ENCODE data around the gene AMD1.
"Not testable (repeated sequence)": the region's sequence is repeated elsewhere in the genome, so short reads cannot be mapped to it uniquely, and the experiment has no call there.

Gene AMD1

DNA sequence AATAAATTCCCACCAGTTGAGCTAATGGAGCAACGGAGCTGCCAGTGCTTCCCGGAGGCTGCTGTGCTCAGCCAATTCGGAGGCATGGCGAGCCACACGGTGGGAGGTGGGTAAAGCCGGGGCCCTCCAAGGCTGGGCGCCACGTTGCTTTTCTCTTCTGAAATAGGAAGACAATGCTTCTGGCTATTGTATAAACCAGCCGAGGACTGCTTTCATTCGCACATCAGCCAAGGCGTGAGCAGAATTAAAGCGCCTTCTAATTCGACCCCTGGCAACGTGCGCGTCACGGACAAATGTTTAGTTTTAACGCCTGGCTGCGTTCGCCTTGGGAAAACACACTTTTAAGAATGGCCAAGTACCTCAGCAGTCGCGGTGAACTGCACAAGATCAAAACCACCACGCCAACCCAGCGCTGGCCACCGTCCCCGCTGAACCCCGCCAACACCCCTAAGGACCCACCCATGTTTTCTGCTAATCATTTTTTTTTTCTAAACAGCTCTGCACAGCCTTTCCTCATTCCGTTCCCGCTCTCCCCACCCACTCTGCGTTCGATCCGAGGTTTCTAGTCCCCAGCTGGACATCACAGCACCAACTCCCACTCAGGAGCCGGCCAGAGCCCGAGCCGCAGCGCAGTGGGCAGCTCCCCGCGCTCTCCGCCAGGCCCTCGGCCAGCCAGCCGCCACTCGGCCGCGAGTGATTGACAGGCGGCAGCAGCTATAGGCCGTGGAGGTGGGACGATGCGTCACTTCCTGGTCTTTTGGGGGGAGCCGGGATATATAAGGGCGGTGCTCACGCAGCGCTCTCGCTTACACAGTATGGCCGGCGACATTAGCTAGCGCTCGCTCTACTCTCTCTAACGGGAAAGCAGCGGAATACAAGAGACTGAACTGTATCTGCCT is at the start of gene AMD1:
TSS of gene AMD1 (plus strand) at position 805 of the 899 bp plus-strand sequence. CDS start 321 bp downstream, outside the sequence.
- DNase-seq (ENCODE audit: low read depth), result peak; percentile 90

DNA sequence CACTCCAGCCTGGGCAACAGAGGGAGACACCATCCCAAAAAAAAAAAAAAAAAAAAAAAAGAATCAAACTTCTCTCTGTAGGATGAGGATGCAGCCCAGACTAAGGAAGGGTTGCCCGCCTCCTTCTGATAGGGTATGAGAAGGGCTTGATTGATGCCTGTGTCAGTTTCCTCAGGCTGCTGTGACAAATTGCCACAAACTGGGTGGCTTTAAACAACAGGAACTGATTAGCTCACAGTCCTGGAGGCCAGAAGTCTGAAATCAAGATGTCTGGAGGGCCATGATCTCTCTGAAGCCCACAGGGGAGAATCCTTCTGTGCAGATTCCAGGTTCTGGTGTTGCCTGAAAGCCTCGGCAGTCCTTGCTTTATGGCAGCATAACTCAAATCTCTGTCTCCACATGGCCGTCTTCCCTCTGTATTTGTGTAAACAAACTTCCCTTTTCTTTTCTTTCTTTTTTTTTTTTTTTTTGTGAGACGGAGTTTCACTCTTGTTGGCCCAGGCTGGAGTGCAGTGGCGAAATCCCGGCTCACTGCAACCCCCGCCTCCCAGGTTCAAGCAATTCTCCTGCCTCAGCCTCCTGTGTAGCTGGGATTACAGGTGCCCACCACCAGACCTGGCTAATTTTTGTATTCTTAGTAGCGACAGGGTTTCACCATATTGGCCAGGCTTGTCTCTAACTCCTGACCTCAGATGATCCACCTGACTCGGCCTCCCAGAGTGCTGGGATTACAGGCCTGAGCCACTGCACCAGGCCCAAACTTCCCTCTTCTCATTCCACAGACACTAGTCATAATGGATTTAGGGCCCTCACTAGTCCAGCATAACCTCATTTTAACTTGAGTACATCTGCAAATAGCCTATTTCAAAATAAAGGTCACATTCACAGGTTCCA is 48.1 kb upstream of the AMD1 start:
- no peak for DNase-seq (ENCODE audit: low read depth)

DNA sequence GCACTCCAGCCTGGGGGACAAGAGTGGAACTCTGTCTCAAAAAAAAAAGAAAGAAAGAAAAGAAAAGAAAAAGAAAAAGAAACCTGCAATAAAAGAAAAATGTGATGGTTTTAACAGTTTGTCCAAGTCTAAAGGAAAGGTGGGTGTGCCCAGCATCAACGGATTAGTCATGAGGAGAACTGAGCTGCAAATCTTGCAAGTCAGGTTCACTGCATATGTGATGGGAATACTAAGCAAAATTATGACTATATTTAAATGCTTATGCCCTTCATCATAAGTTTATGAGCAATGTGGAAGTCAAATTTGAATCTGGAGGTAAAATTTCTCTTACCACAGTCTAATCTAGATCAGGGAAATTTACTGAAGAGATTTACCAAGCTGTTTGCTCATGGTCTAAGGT is 46.2 kb upstream of the AMD1 start:
- no peak for DNase-seq (ENCODE audit: low read depth)

DNA sequence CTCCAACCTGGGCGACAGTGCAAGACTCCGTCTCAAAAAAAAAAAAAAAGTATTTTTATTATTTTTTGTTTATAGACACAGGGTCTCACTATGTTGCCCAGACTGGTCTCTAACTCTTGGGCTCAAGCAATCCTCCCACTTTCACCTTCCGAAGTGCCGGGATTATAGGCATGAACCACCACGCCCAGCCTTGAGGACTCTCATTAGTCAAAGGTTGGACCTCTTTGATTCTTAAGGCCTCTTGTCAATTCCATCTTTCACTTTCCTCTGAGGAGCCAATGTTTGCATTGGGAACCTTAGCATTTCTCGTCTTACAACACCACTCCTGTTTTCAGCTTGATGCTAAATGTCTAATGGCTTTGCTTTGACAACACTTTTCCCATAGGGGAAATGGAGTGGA is 43.2 kb upstream of the AMD1 start:
- DNase-seq (ENCODE audit: low read depth), result no peak

DNA sequence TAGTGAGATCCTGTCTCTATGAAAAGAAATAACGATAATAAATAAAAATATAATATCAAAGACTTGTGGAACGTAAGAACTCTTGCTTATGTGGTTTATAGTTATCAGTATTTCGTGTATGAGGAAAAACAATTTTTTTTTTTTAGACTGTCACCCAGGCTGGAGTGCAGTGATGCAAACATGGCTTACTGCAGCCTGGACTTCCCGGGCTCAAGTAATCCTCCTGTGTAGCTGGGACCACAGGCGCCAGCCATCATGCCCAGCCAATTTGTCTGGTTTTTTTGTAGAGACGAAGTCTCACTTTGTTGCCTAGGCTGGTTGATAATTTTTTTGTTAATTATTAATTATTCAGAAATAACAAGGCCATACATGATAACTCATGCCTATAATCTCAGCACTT is 40.8 kb upstream of the AMD1 start:
- no peak for DNase-seq (ENCODE audit: low read depth)

DNA sequence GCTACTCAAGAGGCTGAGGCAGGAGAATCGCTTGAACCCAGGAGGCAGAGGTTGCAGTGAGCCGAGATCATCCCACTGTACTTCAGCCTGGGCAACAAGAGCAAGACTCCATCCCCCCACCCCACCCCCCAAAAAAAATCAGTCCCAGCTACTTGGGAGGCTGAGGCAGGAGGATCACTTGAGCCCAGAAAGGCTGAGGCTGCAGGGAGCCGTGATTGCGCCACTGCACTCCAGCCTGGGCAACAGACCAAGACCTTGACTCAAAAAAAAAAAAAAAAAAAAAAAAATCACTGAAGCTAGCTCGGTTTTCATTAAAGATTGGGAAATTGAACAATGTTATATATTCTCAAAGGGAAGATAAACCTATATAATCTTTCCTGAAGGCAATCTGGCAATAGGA is 38.8 kb upstream of the AMD1 start:
- DNase-seq (ENCODE audit: low read depth), result not testable (repeated sequence)

DNA sequence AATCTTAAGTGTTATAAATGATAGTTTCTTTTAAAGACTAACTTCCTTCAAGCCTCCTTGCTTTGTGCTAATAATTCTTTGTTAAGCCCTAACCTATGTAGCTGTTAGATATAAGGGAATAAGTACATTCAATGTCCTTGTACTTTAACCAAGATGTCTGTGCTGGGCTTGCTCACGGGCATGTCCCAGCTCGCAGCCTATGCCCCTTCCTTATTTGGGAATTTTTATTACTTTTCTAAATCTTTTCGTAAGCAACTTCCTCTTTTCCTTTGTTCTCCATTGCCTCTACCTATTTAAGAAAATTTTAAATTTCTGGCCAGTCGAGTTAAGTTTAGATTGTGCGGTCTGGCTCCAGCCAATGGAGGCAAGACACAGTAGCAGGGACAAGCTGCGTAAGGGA is 33.3 kb upstream of the AMD1 start:
- no peak for DNase-seq (ENCODE audit: low read depth)

DNA sequence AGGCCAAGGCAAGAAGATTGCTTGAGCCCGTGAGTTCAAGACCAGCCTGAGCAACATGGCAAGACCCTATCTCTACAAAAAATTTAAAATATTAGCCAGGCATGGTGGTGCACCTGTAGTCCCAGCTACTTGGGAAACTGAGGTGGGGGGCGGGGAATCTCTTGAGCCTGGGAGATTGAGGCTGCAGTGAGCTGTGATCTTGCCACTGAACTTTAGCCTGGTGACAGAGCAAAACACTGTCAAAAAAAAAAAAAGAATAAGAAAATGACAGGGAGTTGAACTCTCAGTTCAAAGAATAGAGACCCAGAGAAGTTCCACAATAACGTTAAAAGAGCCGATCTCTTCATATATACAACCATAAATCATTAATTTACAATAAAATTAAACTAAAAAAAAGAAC is 24.8 kb upstream of the AMD1 start:
- no peak for DNase-seq (ENCODE audit: low read depth)

DNA sequence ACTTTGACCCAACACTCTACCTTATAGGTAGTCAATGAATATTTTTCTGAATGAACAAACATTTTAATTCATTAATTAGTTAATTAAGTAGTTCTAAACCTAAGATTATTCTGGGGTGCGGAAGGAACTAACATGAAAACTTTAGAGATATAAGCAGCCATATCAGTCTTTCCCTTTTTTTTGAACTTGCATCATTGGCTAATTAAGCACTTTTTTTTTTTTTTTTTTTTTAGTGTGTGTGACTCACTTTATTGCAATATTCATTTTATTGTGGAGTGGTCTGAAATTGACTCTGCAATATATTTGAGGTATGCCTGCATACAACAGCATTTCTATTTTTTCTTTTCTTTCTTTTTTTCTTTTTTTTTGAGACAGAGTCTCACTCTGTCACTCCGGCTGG is 21.8 kb upstream of the AMD1 start:
- no peak for DNase-seq (ENCODE audit: low read depth)

DNA sequence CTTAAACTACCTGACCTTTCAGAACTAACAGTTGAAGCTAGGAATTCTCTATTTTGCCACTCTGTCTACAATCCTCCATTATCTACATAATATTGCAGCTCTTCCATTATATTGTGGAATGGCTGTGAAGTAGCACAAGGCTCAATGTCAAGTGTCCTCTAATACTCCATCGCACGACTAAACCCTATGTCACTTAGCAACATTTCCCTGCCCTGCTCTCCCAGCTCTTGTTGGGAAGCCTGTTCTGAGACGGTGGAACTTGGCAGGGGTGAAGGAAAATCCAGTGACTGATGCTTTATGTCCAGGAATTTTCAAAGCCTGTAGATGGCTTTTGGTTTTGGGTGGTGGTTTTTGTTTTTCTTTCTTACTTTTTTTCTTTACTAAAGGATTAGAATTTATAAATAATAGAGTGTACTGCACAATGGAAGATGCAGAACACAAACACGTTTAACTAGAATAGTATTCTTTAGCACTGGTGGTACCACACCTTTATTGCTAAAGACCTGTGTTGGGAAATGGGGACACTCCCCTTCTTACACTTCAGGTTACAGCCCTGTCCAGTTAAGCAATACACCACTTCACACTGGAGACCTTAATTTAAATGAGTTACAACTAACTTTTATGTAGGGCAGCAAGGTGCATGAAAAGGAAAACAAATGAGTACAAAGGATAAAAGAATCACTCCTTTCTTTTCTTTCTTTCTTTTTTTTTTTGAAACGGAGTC is 20.7 kb upstream of the AMD1 start:
- DNase-seq (ENCODE audit: low read depth), result no peak

DNA sequence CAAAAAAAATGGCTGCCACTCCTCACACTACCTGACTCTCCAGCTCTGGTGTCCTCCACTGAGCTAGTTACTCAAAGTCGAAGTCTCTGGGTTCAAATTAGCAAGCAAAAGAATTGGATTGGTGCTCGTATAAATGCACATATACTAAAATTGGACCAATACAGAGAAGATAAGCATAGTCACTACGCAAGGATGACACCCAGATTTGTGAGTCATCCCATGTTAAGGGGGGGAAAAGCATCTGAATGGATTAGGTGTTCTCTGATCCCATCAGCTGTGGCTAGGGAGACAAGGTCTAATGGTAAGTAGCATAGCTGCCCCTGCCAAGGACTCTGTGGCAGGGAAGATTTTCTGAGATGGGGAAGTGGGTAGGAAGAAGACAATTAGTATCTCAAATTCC is 18.3 kb upstream of the AMD1 start:
- no peak for DNase-seq (ENCODE audit: low read depth)

DNA sequence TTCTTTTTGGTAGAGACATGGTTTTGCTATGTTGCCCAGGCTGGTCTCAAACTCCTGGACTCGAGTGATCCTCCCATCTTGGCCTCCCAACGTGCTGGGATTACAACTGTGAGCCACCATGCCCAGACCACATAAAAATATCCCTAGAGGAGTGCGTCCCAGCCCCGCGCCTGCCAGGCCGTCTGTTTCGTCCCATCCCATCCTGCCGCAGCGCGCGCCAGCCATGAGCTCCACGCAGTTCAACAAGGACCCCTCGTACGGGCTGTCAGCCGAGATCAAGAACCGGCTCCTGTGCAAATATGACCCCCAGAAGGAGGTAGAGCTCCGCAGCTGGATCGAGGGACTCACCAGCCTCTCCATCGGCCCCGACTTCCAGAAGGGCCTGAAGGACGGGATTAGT is 16.6 kb upstream of the AMD1 start:
- DNase-seq (ENCODE audit: low read depth), result no peak

DNA sequence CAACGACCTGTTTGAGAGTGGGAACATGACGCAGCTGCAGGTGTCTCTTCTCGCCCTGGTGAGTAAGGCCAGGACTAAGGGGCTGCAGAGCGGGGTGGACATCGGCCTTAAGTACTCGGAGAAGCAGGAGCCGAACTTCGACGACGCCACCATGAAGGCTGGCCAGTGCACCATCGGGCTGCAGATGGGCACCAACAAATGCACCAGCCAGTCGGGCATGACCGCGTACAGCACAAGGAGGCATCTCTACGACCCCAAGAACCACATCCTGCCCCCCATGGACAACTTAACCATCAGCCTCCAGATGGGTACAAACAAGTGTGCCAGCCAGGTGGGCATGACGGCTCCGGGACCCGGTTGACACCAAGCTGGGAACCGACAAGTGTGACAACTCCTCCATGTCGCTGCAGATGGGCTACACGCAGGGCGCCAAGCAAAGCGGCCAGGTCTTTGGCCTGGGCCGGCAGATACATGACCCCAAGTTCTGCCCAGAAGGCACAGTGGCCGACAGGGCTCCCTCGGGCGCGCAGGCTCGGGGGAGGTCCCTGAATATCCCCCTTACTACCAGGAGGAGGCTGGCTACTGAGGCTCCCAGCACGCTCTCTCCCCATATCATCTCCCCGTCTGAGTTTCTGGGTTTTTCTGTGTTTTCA is 15.9 kb upstream of the AMD1 start:
- DNase-seq (ENCODE audit: low read depth), result no peak

DNA sequence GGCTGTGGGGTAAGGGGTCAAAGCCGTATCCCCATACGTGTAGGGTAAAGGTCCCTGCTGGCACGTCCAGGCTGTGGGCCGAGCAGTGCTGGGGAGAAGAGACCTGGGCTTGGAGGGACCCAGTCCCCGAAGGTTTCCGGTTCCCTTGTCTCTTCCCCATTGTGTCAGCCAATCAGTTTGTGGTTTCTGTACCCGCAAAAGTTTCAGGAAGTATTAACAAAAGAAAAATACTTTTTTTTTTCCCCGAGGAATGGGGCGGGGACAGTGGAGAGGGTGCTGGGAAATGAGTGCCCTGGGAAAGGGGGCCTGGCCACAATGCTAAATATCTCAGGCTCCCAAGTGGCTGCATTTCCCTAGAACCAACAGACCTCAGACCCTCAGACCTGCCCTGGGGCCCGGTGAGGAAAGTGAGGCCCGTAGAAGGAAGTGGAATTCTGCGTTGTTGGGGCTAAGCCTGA is 15.2 kb upstream of the AMD1 start:
- no peak for DNase-seq (ENCODE audit: low read depth)

DNA sequence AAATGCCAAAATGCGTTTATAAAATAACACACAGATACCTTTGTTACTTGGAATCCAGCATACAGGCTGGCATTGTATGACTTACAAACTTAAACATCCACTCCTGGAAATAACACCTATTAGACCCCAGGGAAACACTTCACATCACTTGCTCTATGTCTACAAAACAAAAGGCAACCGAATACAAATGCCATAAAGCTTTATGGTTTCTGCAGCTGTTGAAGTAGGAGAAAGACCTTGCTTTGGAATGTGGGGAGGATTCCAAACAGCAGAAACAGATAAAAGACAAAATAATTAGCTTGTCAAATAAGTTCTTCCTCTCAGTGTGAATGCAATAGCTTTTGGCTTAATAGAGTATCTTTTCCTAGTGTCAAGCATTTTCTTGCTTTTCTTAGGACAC is 9.8 kb upstream of the AMD1 start:
- DNase-seq (ENCODE audit: low read depth), result no peak

DNA sequence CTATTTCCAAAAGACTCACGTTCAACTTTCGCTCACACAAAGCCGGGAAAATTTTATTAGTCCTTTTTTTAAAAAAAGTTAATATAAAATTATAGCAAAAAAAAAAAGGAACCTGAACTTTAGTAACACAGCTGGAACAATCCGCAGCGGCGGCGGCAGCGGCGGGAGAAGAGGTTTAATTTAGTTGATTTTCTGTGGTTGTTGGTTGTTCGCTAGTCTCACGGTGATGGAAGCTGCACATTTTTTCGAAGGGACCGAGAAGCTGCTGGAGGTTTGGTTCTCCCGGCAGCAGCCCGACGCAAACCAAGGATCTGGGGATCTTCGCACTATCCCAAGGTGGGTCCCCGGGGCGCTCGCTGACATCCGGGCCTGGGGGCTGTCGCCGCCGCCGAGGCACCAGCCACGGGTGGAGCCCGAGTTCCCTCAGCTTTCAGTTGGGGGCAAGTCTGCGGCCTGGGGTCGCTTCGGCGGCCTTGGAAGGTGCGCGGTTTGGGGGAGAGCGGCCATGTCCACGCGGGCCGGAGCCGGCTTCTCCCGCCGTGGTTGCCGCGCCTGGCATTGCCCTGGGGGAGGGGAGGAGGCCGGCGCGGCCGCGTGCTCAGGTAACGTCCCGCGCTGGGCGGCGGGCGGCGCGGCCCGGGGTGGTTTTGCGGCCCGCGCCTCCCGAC is 429 bp downstream of the AMD1 start:
- DNase-seq (ENCODE audit: low read depth), result no peak

DNA sequence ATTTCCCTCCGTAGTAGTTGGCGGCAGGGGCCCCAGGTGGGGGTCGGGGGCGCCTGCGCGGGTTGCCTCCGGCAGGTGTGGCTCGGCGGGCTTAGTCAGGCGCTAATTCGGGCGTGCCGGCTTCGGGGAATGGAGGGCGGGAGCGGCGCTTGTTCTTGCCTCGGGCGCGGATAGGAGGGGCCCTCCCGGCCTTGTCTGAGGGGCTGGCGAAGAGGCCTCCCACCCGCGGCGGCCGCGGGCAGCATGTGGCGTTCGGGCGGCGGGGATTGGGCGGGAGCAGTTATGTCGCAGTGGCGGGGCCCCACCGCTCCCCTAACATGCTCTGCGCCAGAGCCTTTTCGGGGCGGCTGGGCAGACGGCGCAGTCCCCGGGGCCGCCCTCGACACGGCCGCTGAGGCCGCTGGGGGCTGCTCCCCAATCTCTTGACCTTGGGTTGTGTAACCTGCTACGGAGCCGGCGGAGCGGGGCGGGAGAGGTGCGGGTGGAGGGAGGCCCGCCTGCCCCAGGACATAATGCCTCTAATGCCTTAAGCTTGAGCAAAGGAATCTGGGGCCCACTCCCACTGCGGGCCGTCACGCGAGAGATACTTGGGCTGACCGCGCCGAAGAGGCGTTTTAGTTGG is 1.1 kb downstream of the AMD1 start:
- peak; percentile 54 for DNase-seq (ENCODE audit: low read depth)

DNA sequence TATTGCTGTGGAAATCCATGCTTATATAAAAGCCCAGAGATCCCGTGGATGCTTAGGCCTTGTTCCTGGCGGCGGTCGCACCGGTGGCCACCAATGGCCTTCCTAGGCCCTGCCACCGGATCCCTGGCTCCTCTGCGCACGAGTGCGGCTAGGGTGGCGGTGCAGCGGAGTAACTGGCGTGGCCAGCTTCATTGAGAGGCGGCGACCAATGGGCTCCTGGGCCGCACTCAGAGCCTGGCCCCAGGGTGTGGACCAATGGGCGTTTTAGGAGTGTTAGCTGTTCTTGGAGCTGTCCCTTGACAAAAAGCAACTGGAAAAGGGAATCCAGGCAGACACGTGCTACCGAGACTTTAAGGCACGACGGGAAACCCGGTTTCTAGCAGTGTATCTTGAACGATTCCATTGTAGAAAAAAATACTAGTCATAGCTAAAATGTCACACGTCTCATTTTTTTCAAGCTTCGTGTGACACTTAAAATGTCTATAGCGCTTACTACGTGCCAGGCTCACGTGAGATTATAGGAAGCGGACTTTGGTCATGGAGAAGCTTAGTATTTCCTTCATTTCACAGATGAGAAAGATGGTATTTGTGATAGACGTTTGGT is 1.7 kb downstream of the AMD1 start:
- peak; percentile 28 for DNase-seq (ENCODE audit: low read depth)

DNA sequence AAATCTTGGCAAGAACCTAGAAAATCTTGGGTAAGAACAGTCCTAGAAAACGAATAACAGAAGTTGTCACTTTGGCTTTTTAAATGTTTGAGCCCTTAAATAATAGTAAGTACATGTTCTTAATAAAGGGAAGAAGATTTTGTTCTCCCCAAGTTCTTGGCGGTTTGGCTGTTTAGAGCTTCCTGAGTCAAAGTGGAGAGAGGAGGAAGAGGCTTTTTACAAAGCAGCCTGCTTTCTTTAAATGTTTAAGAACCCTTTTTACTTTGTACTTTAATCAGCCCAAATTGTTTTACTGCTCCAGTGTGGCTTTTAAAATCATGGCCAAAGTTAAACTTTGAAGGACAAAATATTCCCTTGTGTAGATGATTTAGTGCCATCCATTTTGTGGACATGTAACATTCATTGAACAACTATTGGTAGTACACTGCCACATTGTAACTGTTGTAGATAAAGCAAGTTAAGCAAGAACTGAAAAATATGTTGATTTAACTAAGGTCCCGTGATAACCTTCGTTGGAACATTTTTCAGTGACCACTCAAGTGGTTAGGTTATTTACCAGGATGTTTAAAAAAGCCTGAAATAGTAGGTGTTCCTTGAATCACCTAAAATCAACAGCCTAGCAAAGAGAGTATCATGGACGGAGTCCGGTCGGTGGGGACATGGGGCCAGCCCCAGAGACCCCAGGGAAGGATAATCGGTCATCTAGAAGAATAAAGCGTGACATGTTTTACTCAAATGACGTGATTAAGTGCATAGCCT is 2.4 kb downstream of the AMD1 start:
- no peak for DNase-seq (ENCODE audit: low read depth)

DNA sequence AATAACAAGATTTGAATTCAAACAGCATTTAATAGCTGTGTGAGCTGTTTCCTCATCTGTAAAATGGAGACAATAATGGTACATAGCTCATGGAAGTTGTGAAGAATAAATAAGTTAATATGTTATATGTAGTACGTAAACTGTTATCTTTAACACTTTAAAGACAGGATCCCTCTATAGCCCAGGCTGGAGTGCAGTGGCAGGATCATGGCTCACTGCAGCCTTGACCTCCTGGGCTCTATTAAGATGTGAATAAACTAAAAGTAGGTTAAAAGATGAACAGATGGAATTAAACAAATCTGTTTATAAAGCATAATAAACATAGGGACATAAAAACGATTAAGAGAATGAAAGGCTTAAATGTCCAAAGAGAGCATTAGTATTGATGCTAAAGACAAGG is 3.0 kb downstream of the AMD1 start:
- no peak for DNase-seq (ENCODE audit: low read depth)
